Ammon's horn (tissue), 1 donor: ENCODE measurements around the gene DDAH1.
"Not testable (repeated sequence)": the region's sequence is repeated elsewhere in the genome, so short reads cannot be mapped to it uniquely, and the experiment has no call there.

Experiments
- DNase-seq: peaks from one replicate; pipeline ENCODE4 v3.0.0-alpha.2; 2016; ENCODE audit warnings: low spot score

Gene DDAH1

GRCh38 chr1:85470130-85470529, 5.2 kb upstream of the DDAH1 start:
- DNase-seq: not testable (repeated sequence)

GRCh38 chr1:85467929-85468540, 3.1 kb upstream of the DDAH1 start:
- no peak for DNase-seq

GRCh38 chr1:85467036-85467435, 2.1 kb upstream of the DDAH1 start:
- DNase-seq: no peak

- DNase-seq: no peak
These were observed 801 bp upstream of the DDAH1 start for GRCh38 chr1:85465786-85466134.

GRCh38 chr1:85464497-85465098, 361 bp downstream of the DDAH1 start:
- DNase-seq: peak; percentile 35

GRCh38 chr1:85463731-85464496, 1.0 kb downstream of the DDAH1 start:
- peak; percentile 29 for DNase-seq

GRCh38 chr1:85462931-85463649, 1.9 kb downstream of the DDAH1 start:
- DNase-seq: no peak

GRCh38 chr1:85461216-85461918, 3.6 kb downstream of the DDAH1 start:
- no peak for DNase-seq

GRCh38 chr1:85460555-85461088, 4.3 kb downstream of the DDAH1 start:
- DNase-seq: no peak

- no peak for DNase-seq
These were observed 5.7 kb downstream of the DDAH1 start for GRCh38 chr1:85459290-85459689.

- DNase-seq: no peak
These were observed 10.7 kb downstream of the DDAH1 start for GRCh38 chr1:85454214-85454613.

- no peak for DNase-seq
These were observed 11.2 kb downstream of the DDAH1 start for GRCh38 chr1:85453640-85454194.

GRCh38 chr1:85452948-85453347, 12.0 kb downstream of the DDAH1 start:
- DNase-seq: no peak

- no peak for DNase-seq
These were observed 13.6 kb downstream of the DDAH1 start for GRCh38 chr1:85451236-85451830.

- no peak for DNase-seq
These were observed 14.1 kb downstream of the DDAH1 start for GRCh38 chr1:85450832-85451231.

- no peak for DNase-seq
These were observed 15.6 kb downstream of the DDAH1 start for GRCh38 chr1:85449356-85449755.

GRCh38 chr1:85448358-85448757, 16.6 kb downstream of the DDAH1 start:
- no peak for DNase-seq

- no peak for DNase-seq
These were observed 17.7 kb downstream of the DDAH1 start for GRCh38 chr1:85447006-85447943.

- DNase-seq: no peak
These were observed 19.1 kb downstream of the DDAH1 start for GRCh38 chr1:85445906-85446305.

GRCh38 chr1:85444381-85444780, 20.6 kb downstream of the DDAH1 start:
- no peak for DNase-seq
